Thoracic aorta (tissue), 2 donors: ENCODE measurements around the gene ABLIM1. TPM values are rescaled to one million over a fixed set of nuclear protein-coding genes. Genes with fewer than 3 reads are reported as not detected.

ENCODE experiments used
- ATAC-seq: fragments of 150-250 bp; one replicate; pipeline ENCODE4 v1.8.0; 2017; ENCODE audit warnings: low read depth; ENCODE audit not compliant: insufficient number of reproducible peaks, low FRiP score
- DNase-seq: peaks from one replicate; pipeline ENCODE4 v3.0.0-alpha.2; 2020; ENCODE audit warnings: low spot score
- H3K27ac ChIP-seq, 2 donors: fragments of 200-600 bp; sonication (generic); 1 replicate in 1 of 2; 2 replicates in 1 of 2; pipeline ENCODE4 v1.5.1; 2016; ENCODE audit warnings: mild to moderate bottlenecking in 2 of 2, moderate library complexity in 2 of 2
- H3K27me3 ChIP-seq: fragments of 200-600 bp; sonication (generic); replicated peaks from 2 replicates; pipeline ENCODE4 v1.6.0; 2016; ENCODE audit warnings: mild to moderate bottlenecking; ENCODE audit not compliant: insufficient read depth
- H3K36me3 ChIP-seq: fragments of 200-600 bp; sonication (generic); one replicate; pipeline ENCODE4 v1.5.1; 2016
- H3K4me1 ChIP-seq, 2 donors: fragments of 200-600 bp; sonication (generic); 1 replicate in 1 of 2; 2 replicates in 1 of 2; pipeline versions ENCODE4 v1.5.1 to v1.6.0; 2016; ENCODE audit warnings: low read depth in 2 of 2, mild to moderate bottlenecking in 1 of 2; ENCODE audit not compliant: control insufficient read depth in 1 of 2
- H3K4me3 ChIP-seq: fragments of 200-600 bp; sonication (generic); 2 replicates; pipeline ENCODE4 v1.5.1; 2016; ENCODE audit warnings: mild to moderate bottlenecking
- H3K9me3 ChIP-seq: fragments of 200-600 bp; sonication (generic); 2 replicates; pipeline ENCODE4 v1.5.1; 2016
- total RNA-seq, 2 donors: library from RNA; depleted of rRNA; stranded (reverse); fragments of >200 nt; gene quantifications; one replicate each; pipeline versions ENCODE4 v1.1.0 to v1.2.3, GENCODE V29; 2016
- TF ChIP-seq, protein P1 (sequence below): fragments of 200-600 bp; sonication (generic); IDR thresholded peaks from one replicate; pipeline ENCODE4 v1.5.1; 2019; ENCODE audit warnings: antibody characterized with exemption

ABLIM1 gene
- total RNA-seq, 2 donors from 2014 or later, result 47.5 to 111 TPM

DNA sequence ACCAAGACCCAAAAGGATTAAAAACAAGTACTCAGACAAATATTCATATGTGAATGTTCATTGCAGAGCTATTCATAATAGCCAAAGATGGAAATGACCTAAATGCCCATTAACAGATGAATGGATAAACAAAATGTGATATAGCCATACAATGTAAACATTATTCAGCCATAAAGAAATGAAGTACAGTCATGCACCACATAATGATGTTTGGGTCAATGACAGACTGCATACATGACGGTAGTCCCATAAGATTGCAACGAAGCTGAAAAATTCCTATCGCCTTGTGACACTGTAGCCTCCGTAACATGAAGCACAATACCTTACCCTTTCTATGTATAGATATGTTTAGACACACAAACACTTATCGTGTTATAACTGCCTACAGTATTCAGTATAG lies 97.9 kb downstream of the ABLIM1 start:
- no peaks in the 10 kb centered on the region for H3K9me3 ChIP-seq
- H3K4me3 ChIP-seq, result no peak overlapping the region
- TF ChIP-seq, protein P1, sequence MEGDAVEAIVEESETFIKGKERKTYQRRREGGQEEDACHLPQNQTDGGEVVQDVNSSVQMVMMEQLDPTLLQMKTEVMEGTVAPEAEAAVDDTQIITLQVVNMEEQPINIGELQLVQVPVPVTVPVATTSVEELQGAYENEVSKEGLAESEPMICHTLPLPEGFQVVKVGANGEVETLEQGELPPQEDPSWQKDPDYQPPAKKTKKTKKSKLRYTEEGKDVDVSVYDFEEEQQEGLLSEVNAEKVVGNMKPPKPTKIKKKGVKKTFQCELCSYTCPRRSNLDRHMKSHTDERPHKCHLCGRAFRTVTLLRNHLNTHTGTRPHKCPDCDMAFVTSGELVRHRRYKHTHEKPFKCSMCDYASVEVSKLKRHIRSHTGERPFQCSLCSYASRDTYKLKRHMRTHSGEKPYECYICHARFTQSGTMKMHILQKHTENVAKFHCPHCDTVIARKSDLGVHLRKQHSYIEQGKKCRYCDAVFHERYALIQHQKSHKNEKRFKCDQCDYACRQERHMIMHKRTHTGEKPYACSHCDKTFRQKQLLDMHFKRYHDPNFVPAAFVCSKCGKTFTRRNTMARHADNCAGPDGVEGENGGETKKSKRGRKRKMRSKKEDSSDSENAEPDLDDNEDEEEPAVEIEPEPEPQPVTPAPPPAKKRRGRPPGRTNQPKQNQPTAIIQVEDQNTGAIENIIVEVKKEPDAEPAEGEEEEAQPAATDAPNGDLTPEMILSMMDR, result no peak
- ATAC-seq (no peak), DNase-seq (no peak)
- H3K27me3 ChIP-seq, result no peaks in the 10 kb centered on the region
- H3K36me3 ChIP-seq, result no peaks in the 10 kb centered on the region
- no peaks in the 10 kb centered on the region for H3K4me1 ChIP-seq
- no peak overlapping the region for H3K27ac ChIP-seq

DNA sequence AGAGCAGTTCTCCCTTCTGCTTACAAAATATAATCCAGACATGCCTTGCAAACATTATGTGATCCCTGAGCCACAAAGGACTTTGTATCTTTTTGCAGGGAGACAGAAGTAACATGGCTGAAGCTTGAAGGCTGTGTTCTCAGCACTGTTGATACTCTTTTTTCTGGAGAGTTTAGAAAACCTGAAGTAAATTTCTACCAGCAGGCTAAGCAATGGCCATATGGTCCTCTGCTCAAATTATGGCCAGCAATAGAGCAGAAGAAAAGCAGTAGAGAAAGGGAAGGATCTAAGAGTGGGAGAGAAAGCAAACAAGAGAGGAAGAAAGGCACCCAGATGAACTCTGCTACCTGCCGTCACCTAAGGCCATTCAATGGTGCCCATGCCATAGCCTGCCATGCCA lies 98.4 kb downstream of the ABLIM1 start:
- H3K27me3 ChIP-seq, result no peaks in the 10 kb centered on the region
- no peak overlapping the region for H3K4me3 ChIP-seq
- DNase-seq (no peak), ATAC-seq (no peak)
- H3K36me3 ChIP-seq, result no peaks in the 10 kb centered on the region
- no peaks in the 10 kb centered on the region for H3K9me3 ChIP-seq
- TF ChIP-seq, protein P1, result no peak
- no peak overlapping the region for H3K27ac ChIP-seq
- no peaks in the 10 kb centered on the region for H3K4me1 ChIP-seq

DNA sequence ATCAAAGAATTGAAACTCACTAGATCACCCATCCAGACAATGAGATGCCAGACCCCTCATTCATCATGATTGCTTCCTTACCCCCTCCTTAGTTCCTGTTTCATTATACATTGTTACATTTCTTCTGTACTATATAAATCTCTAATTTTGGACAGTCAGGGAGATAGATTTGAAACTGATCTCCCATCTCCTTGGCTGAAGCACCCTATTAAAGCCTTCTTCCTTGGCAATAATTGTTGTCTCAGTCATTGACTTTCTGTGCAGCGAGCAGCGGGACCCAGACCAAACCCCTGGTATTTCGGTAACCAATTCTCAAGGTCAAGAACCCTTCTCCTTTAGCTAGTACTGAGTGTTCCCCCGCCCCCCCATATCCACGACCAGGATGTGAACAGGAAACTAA lies 100.2 kb downstream of the ABLIM1 start:
- H3K4me3 ChIP-seq, result no peak overlapping the region
- no peaks in the 10 kb centered on the region for H3K27me3 ChIP-seq
- no peaks in the 10 kb centered on the region for H3K4me1 ChIP-seq
- TF ChIP-seq, protein P1, result no peak
- H3K36me3 ChIP-seq, result no peaks in the 10 kb centered on the region
- no peak overlapping the region for H3K27ac ChIP-seq
- ATAC-seq (no peak), DNase-seq (no peak)
- no peaks in the 10 kb centered on the region for H3K9me3 ChIP-seq

DNA sequence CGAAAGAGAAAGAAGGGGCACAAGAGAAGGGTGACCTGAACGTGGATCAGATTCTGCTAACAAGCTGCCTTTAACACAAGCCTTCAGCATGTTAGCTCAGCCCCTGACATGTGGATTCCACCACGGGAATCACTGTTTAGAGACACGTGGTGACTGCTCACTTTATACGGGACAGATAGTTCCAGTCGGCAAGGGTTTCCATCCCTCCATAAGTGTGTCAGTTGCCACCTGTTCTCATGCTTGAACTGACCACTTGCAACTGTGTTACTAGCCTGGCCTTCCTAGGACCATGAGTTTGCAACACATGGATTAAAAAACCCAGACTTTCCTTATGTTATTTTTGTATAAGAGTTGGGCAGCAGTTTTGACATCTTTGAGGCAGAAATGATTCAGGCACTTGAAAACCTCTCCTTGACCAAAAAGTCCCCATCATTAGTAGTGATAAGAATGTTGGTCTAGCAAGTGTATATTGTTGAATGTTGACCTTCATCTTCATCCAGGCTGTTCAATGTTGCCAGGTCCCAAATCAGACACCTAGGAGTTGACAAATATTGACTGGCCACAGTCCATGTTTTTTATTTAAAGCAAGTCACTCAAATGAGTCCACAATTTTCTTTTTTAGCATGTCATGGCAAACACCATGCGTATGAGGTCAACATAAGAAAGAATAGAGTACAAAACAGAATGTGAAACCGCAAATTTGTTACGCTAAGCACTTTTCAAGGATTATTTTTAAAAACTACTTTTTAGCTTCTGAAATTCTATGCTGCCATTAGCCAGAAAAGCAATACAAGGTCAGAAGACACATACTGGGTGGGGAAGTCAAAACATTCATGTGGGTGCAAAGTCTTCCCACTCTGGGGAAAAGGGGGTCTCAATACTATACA lies 101.6 kb downstream of the ABLIM1 start:
- DNase-seq (no peak), ATAC-seq (no peak)
- Histone ChIP-seq H3K9me3 (no peaks in the 10 kb centered on the region), H3K27me3 (no peaks in the 10 kb centered on the region), H3K4me1 (no peaks in the 10 kb centered on the region), H3K36me3 (no peaks in the 10 kb centered on the region), H3K27ac (no peak overlapping the region), H3K4me3 (no peak overlapping the region)
- TF ChIP-seq, protein P1, result no peak

DNA sequence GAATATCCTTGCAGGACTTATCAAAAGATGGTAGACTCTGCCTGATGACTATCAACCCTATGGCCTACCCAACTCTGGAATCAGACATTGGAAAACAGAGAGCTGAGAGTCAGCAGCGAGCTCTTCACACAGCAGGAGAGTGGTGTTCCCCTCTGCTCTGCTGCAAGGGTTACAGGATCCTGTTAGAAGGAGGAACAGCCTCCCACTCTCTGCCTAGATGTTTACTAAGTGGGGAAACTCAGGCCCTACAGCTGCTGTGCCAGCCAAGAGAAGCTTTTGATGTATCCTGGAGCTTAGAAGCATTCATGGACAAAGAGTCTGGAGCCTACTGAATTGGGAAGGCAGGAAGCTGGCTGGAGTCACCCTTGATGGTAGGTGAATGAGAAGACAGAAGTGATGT lies 104.6 kb downstream of the ABLIM1 start:
- no peak for ATAC-seq
- Histone ChIP-seq H3K36me3 (no peaks in the 10 kb centered on the region), H3K27ac (no peak overlapping the region), H3K27me3 (no peaks in the 10 kb centered on the region), H3K4me3 (no peak overlapping the region), H3K9me3 (no peaks in the 10 kb centered on the region), H3K4me1 (peaks cover 0 to 6% of the 10 kb centered on the region in 2 donors)
- TF ChIP-seq, protein P1, result no peak
- DNase-seq, result no peak
